RWPE2 (cell line): ENCODE results near the gene FOXE3.

ENCODE experiments used
- ATAC-seq: fragments of 200-7000 bp; cut with Tn5 transposase; 3 replicates; pipeline ENCODE4 v1.9.1; 2021; ENCODE audit warnings: low read depth
- DNase-seq: peaks from one replicate; pipeline ENCODE4 v3.0.0-alpha.2; 2020; ENCODE audit warnings: low spot score
- H3K27ac ChIP-seq: fragments of 450-650 bp; 2 replicates; pipeline ENCODE4 v1.5.1; 2017; ENCODE audit warnings: mild to moderate bottlenecking; ENCODE audit not compliant: poor library complexity, severe bottlenecking
- H3K27me3 ChIP-seq: fragments of 250-450 bp; sonication (Bioruptor Pico); 2 replicates; pipeline ENCODE4 v1.5.1; 2021; ENCODE audit warnings: mild to moderate bottlenecking, moderate library complexity; ENCODE audit not compliant: insufficient read depth, poor library complexity, severe bottlenecking
- H3K36me3 ChIP-seq: fragments of 250-450 bp; sonication (Bioruptor Pico); 2 replicates; pipeline ENCODE4 v1.5.1; 2020; ENCODE audit warnings: low read depth, mild to moderate bottlenecking, moderate library complexity
- H3K4me1 ChIP-seq: fragments of 250-450 bp; sonication (Bioruptor Pico); 2 replicates; pipeline ENCODE4 v1.5.1; 2021; ENCODE audit warnings: mild to moderate bottlenecking, moderate library complexity; ENCODE audit not compliant: insufficient read depth, poor library complexity, severe bottlenecking
- H3K4me3 ChIP-seq: fragments of 250-450 bp; sonication (Bioruptor Pico); 2 replicates; pipeline ENCODE4 v1.5.1; 2021; ENCODE audit warnings: mild to moderate bottlenecking, moderate library complexity; ENCODE audit not compliant: severe bottlenecking
- H3K9me3 ChIP-seq: fragments of 250-450 bp; sonication (Bioruptor Pico); 2 replicates; pipeline ENCODE4 v1.5.1; 2021; ENCODE audit warnings: mild to moderate bottlenecking, moderate library complexity; ENCODE audit not compliant: severe bottlenecking
- CTCF ChIP-seq: fragments of 450-650 bp; IDR thresholded peaks from one replicate; pipeline ENCODE4 v1.5.1; 2017; ENCODE audit warnings: mild to moderate bottlenecking, moderate library complexity; ENCODE audit not compliant: poor library complexity, severe bottlenecking

Gene FOXE3

GRCh38 chr1:47395433-47395832 lies 20.7 kb upstream of the FOXE3 start:
- no peaks in the 10 kb centered on the region for H3K27me3 ChIP-seq
- TF ChIP-seq CTCF: no peak
- ATAC-seq (no peak), DNase-seq (no peak)
- H3K4me3 ChIP-seq: no peak overlapping the region
- no peaks in the 10 kb centered on the region for H3K36me3 ChIP-seq
- no peak overlapping the region for H3K27ac ChIP-seq
- H3K9me3 ChIP-seq: no peaks in the 10 kb centered on the region
- no peaks in the 10 kb centered on the region for H3K4me1 ChIP-seq

GRCh38 chr1:47396671-47397196 lies 19.4 kb upstream of the FOXE3 start:
- H3K4me1 ChIP-seq: no peaks in the 10 kb centered on the region
- ATAC-seq: no peak
- TF ChIP-seq CTCF: no peak

GRCh38 chr1:47399138-47399845 lies 16.8 kb upstream of the FOXE3 start:
- H3K27me3 ChIP-seq: no peaks in the 10 kb centered on the region
- H3K36me3 ChIP-seq: no peaks in the 10 kb centered on the region
- no peak overlapping the region for H3K27ac ChIP-seq
- no peak for DNase-seq
- H3K4me1 ChIP-seq: no peaks in the 10 kb centered on the region
- H3K4me3 ChIP-seq: no peak overlapping the region
- no peak for TF ChIP-seq CTCF
- H3K9me3 ChIP-seq: no peaks in the 10 kb centered on the region
- ATAC-seq: no peak

More at GRCh38 chr1:47396671-47397196, 19.4 kb upstream of the FOXE3 start:
- H3K36me3 ChIP-seq: no peaks in the 10 kb centered on the region
- DNase-seq: no peak
- no peak overlapping the region for H3K27ac ChIP-seq
- no peak overlapping the region for H3K4me3 ChIP-seq
- H3K9me3 ChIP-seq: no peaks in the 10 kb centered on the region
- no peaks in the 10 kb centered on the region for H3K27me3 ChIP-seq

DNA sequence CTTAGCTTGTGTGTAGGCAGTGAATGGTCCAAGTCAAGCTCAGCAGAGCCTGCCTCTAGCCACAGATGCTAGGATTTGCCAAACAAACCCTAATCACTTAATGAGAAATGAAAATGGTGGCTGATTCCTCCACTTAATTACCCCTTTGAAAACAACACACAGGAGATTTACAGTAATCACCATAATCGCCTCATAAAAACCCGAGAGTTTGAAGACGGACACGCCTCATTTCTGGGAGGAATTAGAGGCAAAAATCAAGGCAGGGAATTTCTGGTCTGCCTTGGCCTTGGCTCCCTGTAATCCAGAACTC lies 16.3 kb upstream of the FOXE3 start:
- Histone ChIP-seq H3K4me1 (no peaks in the 10 kb centered on the region), H3K36me3 (no peaks in the 10 kb centered on the region), H3K9me3 (no peaks in the 10 kb centered on the region), H3K4me3 (no peak overlapping the region), H3K27me3 (no peaks in the 10 kb centered on the region), H3K27ac (no peak overlapping the region)
- TF ChIP-seq CTCF: no peak
- DNase-seq: no peak
- ATAC-seq: no peak

DNA sequence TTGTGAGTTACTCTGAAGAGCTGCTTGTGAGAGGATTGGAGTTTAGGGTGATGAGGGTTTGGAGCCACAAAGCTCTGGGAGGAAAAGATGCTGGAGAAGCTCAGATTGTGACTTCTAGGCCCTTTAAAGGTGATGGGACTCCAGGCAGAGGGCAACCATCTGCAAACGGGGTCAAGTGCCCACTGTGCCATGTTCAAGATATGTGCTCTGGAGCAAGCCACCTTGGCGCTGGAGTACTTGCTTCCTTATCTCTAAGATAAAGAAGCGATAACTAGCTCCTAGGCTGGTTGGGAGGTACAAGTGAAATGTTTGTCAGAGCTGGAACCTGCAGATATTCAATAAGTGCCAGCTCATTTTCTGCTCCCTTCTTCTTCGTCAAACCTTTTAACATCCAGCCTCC lies 14.3 kb upstream of the FOXE3 start:
- no peak for DNase-seq
- no peak for TF ChIP-seq CTCF
- no peaks in the 10 kb centered on the region for H3K4me1 ChIP-seq
- no peak overlapping the region for H3K4me3 ChIP-seq
- ATAC-seq: no peak
- no peak overlapping the region for H3K27ac ChIP-seq
- no peaks in the 10 kb centered on the region for H3K9me3 ChIP-seq
- no peaks in the 10 kb centered on the region for H3K27me3 ChIP-seq
- H3K36me3 ChIP-seq: no peaks in the 10 kb centered on the region
